ENCODE data around the gene SBK1.

GRCh38 chr16:28320023-28320561, 27.8 kb downstream of the SBK1 start:
- TF ChIP-seq EZH2phosphoT487 (IDR thresholded peaks at IDR 0.05; ENCODE audit: insufficient read depth, low read depth) (no peak), EZH2 (IDR thresholded peaks at IDR 0.05; ENCODE audit: insufficient read depth, poor library complexity, severe bottlenecking) (no peak)
